ENCODE data around the gene ZC3H7B. TPM values are rescaled to one million over a fixed set of nuclear protein-coding genes. Genes with fewer than 3 reads are reported as not detected.

The ZC3H7B gene
- total RNA-seq, 1 donor from 2014 or later: 58.2 TPM

DNA sequence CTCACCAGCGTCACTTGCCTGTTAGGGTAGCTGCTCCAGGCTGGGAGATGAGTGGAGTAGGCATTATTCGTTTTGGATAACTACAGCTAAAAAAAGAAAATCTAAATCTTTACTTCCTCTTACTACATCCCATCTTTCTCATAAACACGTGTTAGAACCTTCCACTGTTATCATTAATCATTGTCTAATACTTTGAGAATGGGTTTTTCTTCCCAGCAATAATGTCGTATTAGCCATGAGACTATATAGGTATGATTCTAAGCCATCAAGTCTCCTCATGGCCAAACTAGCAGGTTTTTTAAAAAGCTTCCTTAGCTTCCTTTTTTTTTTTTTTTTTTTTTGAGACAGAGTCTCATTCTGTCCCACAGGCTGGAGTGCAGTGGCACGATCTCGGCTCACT lies 76.5 kb downstream of the ZC3H7B start:
- intact Hi-C loops (cut with micrococcal nuclease): no loop called here
- peaks cover 14% of the 10 kb centered on the region for H3K4me1 Mint-ChIP-seq
- DNase-seq: no peak
- no peak overlapping the region for H3K4me3 Mint-ChIP-seq
- no peaks in the 10 kb centered on the region for H3K9me3 Mint-ChIP-seq
- H3K36me3 Mint-ChIP-seq (ENCODE audit: low read depth): peaks cover 2% of the 10 kb centered on the region
- no peak overlapping the region for H3K27ac Mint-ChIP-seq
- TF ChIP-seq, protein P1, sequence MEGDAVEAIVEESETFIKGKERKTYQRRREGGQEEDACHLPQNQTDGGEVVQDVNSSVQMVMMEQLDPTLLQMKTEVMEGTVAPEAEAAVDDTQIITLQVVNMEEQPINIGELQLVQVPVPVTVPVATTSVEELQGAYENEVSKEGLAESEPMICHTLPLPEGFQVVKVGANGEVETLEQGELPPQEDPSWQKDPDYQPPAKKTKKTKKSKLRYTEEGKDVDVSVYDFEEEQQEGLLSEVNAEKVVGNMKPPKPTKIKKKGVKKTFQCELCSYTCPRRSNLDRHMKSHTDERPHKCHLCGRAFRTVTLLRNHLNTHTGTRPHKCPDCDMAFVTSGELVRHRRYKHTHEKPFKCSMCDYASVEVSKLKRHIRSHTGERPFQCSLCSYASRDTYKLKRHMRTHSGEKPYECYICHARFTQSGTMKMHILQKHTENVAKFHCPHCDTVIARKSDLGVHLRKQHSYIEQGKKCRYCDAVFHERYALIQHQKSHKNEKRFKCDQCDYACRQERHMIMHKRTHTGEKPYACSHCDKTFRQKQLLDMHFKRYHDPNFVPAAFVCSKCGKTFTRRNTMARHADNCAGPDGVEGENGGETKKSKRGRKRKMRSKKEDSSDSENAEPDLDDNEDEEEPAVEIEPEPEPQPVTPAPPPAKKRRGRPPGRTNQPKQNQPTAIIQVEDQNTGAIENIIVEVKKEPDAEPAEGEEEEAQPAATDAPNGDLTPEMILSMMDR (IDR thresholded peaks at IDR 0.05): no peak
- ChIA-PET CTCF (interaction anchor here (1.6 kb wide), 1 partner anchor 26 kb away, joined by 5 read pairs; no protein-coding TSS in a partner anchor), POLR2A (interaction anchor here (0.7 kb wide), 1 partner anchor 679 kb away, joined by 7 read pairs; no protein-coding TSS in a partner anchor)
- no peaks in the 10 kb centered on the region for H3K27me3 Mint-ChIP-seq
- ATAC-seq (ENCODE audit: low read depth): no peak

DNA sequence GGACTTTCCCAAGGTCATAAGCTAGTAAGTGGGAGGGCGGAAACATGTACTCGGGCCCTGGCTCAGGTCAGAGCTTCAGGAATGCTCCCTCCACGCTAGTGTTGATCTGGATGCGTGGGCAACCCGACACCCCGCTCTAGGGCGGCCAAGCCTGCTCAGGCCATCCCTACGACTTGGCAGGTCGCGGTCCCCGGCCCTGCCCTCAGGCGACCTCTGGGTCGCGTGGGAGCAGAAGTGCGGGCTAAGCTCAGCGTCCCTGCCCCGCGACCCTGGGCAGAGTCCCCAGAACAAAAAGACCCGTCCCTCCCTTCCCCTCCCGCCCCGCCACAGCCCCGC lies 79.6 kb downstream of the ZC3H7B start:
- ChIA-PET CTCF (interaction anchor here (0.7 to 3.0 kb wide), 5 partner anchors 21 to 146 kb away, joined by 3 to 9 read pairs (median 3); no protein-coding TSS in a partner anchor), POLR2A (interaction anchor here (0.6 to 4.5 kb wide), 36 partner anchors 9 to 1982 kb away, joined by 3 to 72 read pairs (median 5); partner anchors contain the start of genes ACO2, CCDC134, EP300 and NAGA)
- no peaks in the 10 kb centered on the region for H3K9me3 Mint-ChIP-seq
- TF ChIP-seq, protein P1 (IDR thresholded peaks at IDR 0.05): no peak
- intact Hi-C loops (cut with micrococcal nuclease): loop anchor here (1.0 to 5.0 kb wide), 12 partner anchors 63 to 618 kb away; partner anchors contain the start of genes DESI1, EP300, PHF5A and POLR3H
- DNase-seq: no peak
- no peaks in the 10 kb centered on the region for H3K27me3 Mint-ChIP-seq
- H3K36me3 Mint-ChIP-seq (ENCODE audit: low read depth): peaks cover 2% of the 10 kb centered on the region
- H3K4me1 Mint-ChIP-seq: peaks cover 24% of the 10 kb centered on the region
- ATAC-seq (ENCODE audit: low read depth): peak; percentile 1
- H3K4me3 Mint-ChIP-seq: peak overlapping the region; percentile 91
- H3K27ac Mint-ChIP-seq: peak overlapping the region; percentile 98

DNA sequence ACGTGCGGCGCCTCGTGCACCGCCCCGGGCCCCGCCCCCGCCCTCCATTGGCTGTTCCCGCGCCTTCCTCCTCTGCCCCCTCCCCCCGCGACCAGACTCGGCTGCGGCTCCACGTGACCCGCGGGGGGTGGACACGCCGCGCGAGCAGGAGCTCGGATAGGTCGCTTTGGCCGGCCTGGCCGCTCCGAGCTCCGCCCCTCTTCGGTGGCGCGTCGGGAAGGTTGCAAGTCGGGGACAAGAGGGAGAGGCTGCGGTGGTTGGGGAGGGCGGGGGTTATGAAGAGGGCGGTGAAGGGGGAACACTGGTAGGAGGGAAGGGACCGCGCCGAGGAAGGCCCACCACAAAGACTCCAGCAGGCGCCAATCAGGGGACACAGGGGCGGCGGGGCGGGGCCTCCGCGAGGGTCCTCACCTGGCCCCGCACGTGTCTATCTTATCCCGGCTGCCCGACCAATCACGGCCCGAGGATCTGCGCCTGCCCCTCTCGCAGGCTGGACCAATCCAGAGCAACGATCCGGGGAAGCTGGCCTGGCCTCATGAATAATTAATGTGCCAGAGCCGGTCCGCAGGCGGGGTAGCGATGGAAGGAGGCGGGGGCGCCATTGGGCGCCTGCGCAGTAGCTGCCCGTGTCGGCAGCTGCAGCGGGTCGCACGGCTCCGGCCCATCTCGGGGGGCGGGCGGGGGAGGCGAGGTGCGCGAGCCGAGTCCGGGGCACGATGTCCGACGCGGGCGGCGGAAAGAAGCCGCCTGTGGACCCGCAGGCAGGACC lies 80.2 kb downstream of the ZC3H7B start, which contains the start of gene TEF:
TSS of gene TEF (plus strand) at position 614 of the 769 bp plus-strand sequence. CDS start at position 717, 103 bp downstream.
- H3K4me3 Mint-ChIP-seq: peak within 1 kb of the TSS; percentile 91
- peak within 1 kb of the TSS; percentile 98 for H3K27ac Mint-ChIP-seq
- H3K36me3 Mint-ChIP-seq (ENCODE audit: low read depth): peaks cover 2% of the 10 kb centered on the region
- TF ChIP-seq, protein P1 (IDR thresholded peaks at IDR 0.05): no peak
- no peaks in the 10 kb centered on the region for H3K27me3 Mint-ChIP-seq
- peak; percentile 84 for ATAC-seq (ENCODE audit: low read depth)
- POLR2A ChIA-PET: interaction anchor here (0.6 to 4.5 kb wide), 47 partner anchors 10 to 1982 kb away, joined by 3 to 72 read pairs (median 5); partner anchors contain the start of genes ACO2, ATF4, CCDC134 and DESI1
- no peaks in the 10 kb centered on the region for H3K9me3 Mint-ChIP-seq
- DNase-seq: peak; percentile 95
- H3K4me1 Mint-ChIP-seq: peaks cover 24% of the 10 kb centered on the region
- intact Hi-C loops (cut with micrococcal nuclease): loop anchor here (1.0 to 5.0 kb wide), 12 partner anchors 63 to 617 kb away; partner anchors contain the start of genes DESI1, EP300, PHF5A and POLR3H
- CTCF ChIA-PET: interaction anchor here (0.8 to 3.0 kb wide), 6 partner anchors 21 to 145 kb away, joined by 3 to 9 read pairs (median 4); partner anchors contain the start of gene RANGAP1

DNA sequence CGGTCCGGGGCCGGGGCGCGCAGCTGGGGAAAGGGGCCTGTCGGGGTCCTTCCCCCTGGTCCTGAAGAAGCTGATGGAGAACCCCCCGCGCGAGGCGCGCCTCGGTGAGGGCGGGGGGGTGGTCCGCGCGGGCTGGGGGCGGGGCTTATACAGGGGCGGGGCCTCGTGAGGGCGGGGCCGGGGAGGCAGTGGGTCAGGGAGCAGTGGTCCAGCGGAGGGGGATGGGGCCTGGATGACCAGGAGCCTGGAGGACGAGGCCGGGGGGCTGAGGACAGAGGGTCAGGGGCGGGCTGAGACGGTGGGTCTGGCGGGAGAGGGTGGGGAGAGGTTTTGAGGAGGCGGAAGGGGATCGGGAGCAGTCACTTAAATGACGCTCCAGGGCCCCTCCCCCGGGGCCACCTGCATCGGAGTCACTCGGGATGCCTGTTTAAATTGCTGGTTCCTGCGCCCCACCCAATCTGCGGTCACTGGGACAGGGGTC lies 80.8 kb downstream of the ZC3H7B start:
- peaks cover 2% of the 10 kb centered on the region for H3K36me3 Mint-ChIP-seq (ENCODE audit: low read depth)

More for the DNA sequence above, 80.8 kb downstream of the ZC3H7B start:
- DNase-seq (no peak), ATAC-seq (ENCODE audit: low read depth) (peak; percentile 38)
- intact Hi-C loops (cut with micrococcal nuclease): loop anchor here (5.0 kb wide), 1 partner anchor 290 kb away; the partner anchor contains the start of gene EP300
- Mint-ChIP-seq H3K4me3 (peak overlapping the region; percentile 91), H3K9me3 (no peaks in the 10 kb centered on the region), H3K27me3 (no peaks in the 10 kb centered on the region), H3K27ac (peak overlapping the region; percentile 98), H3K4me1 (peaks cover 24% of the 10 kb centered on the region)
- TF ChIP-seq, protein P1 (IDR thresholded peaks at IDR 0.05): no peak
- ChIA-PET POLR2A (interaction anchor here (0.6 to 4.5 kb wide), 28 partner anchors 14 to 483 kb away, joined by 3 to 72 read pairs (median 6); partner anchors contain the start of genes ACO2, CCDC134, DESI1 and EP300), CTCF (interaction anchor here (0.8 to 3.0 kb wide), 5 partner anchors 20 to 145 kb away, joined by 3 to 9 read pairs (median 4); partner anchors contain the start of gene RANGAP1)
